ENCODE measurements around the gene ADGB.
"Not testable (repeated sequence)": the region's sequence is repeated elsewhere in the genome, so short reads cannot be mapped to it uniquely, and the experiment has no call there.

Gene ADGB

GRCh38 chr6:146827216-146827928 lies 228.6 kb downstream of the ADGB start:
- DNase-seq = no peak

- no peak for DNase-seq
These were observed 231.2 kb downstream of the ADGB start for GRCh38 chr6:146829792-146830565.

GRCh38 chr6:146833157-146833556 lies 234.4 kb downstream of the ADGB start:
- DNase-seq = no peak

GRCh38 chr6:146840216-146840615 lies 241.4 kb downstream of the ADGB start:
- DNase-seq = no peak

DNA sequence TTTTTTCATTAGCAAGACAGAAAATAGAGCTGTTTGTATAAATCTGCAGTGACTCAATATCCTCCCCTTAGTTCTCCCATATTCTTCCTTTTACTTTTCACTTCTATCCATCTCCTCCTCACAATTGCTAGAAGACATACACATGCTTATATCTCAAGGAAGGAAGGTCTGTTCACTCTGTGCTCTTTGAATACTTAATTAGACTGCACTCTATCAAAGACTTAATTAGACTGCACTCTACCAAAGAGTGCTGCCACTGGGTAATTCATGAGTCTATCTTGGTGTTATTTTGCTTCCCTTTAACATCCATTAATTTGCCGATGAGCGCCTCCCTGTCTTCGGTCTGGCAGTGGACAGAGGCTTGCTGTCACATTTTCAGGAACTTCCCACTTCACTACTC lies 241.9 kb downstream of the ADGB start:
- no peak for DNase-seq

- DNase-seq = no peak
These were observed 248.7 kb downstream of the ADGB start for GRCh38 chr6:146847426-146847825.

DNA sequence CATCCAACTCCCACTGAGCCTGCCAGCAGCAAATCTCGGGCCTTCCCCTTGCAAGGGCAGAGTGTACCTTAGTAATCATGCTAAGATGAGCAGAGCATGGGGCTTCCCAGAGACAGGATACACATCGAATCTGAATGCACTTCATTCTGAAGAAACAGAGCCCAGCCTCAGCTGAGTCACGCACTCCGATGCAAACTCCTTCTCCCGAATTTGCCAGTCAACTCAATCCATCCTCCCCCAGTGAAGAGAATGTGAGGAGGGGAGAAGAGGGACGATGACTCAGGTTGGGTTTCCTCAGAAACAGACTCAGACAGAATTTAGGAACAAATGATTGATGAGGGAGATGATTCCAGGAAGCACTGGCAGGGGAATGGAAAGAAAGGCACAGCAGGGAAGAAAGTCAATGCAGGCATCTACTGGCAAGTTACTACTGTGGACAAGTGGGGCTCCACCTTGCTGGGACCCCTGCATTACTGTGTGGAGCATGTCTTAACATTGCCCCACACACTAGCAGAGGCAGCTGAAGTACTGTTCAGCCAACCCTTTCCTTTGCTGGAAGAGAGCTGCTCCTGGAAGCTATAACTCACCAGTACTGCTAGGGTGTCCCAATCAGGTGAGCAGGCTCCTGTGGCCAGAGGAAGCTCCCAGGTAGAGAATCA lies 251.6 kb downstream of the ADGB start:
- DNase-seq = no peak

GRCh38 chr6:146850981-146851380 lies 252.2 kb downstream of the ADGB start:
- no peak for DNase-seq

DNA sequence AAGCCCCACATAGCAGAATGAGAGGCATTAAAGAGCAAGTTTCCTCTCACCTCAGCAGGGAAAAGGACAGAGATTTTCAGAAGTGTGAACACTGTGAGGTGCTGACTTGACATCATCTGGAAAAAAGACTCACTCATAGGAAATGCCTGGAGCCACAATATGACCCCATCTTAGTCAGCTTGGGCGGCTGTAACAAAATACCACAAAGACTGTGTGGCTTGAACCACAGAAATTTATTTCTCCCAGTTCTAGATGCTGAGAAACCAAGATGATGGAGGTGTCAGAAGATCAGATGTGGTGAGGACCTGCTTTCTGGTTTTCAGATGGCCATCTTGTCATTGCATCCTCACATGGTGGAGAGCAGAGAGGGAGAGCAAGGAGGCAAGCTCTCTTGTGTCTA lies 253.1 kb downstream of the ADGB start:
- DNase-seq = no peak

GRCh38 chr6:146854521-146855255 lies 255.9 kb downstream of the ADGB start:
- not testable (repeated sequence) for DNase-seq

DNA sequence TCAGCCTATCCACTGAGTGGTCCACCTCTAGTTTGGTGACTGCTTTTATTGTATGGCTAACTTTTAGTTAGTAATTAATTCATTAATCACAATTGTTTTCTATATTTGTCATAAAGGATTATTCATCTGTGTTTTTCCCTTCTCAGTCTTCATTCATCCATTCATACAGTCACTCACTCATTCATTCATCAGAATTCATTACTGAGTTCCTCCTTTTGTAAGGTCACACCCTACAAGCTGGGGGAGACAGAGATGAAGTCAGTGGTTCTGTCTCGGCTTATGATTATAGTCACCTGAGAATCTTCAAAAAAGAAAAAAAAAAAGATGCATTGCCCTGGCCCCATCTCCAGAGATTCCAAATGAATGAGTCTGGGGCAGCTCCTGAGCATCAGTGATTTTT lies 257.1 kb downstream of the ADGB start:
- DNase-seq = no peak

GRCh38 chr6:146856296-146856695 lies 257.5 kb downstream of the ADGB start:
- no peak for DNase-seq

DNA sequence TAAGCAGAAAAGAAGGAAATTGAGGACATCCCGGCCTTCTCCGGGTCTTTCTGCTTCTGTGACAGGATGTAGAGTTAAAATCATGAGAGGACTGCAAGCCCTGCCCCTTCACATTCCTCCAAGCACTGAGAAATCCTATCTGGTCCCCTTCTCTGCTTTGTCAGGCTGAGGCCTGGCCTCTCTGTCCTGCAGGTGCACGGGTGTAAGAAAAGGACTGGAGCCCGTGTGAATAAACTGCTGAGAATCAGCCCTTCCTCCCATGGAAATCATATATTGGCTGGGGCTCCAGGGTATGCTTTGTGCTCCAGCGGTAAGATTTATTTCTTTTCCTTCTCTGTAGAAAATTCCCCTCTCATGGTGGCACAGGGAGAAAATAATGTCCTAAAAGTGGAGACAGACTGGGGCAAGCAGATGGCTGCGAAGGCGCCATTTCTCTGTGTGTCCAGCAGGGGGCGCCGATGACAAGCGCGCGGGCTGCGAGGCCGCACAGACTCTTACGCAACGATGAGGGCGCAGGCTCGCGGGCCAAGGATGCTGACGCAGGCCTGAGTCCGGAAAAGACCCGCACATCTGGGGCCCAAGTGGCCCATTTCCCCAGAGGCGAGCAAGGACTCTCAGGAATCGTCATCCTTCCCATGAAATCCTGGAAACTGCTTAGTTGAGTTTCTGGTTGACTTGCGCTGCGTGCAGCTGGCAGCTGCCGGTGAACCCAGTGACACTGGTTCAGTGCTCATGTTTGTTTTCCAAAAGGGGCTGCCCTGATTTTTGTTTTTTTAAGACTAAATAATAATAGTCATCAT lies 258.6 kb downstream of the ADGB start:
- peak; percentile 94 for DNase-seq

- DNase-seq = peak; percentile 73
These were observed 259.2 kb downstream of the ADGB start for GRCh38 chr6:146857980-146858347.

GRCh38 chr6:146859206-146859605 lies 260.4 kb downstream of the ADGB start:
- DNase-seq = no peak

GRCh38 chr6:146859795-146860495 lies 261.2 kb downstream of the ADGB start:
- DNase-seq = no peak

DNA sequence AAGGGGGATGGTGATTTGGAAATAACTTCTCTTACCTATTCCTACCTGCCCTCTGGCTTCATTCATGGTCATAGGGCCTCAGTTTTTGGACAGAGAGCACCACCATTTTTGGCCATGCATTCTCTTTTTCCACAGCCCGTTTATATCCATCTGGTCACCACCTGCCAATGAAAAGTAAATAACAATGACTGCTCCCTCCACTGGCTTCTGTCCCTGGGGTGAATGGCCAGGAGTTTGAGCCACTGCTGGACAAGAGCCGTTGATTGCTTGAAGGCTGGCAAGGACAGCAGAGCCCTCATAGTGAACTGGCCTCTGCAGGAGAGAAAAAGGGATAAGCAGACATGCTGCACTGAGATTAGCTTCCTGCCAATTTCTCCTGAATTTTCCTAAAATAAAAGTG lies 261.8 kb downstream of the ADGB start:
- DNase-seq = no peak

GRCh38 chr6:146861029-146861563 lies 262.3 kb downstream of the ADGB start:
- no peak for DNase-seq

GRCh38 chr6:146861716-146862115 lies 262.9 kb downstream of the ADGB start:
- DNase-seq = no peak

DNA sequence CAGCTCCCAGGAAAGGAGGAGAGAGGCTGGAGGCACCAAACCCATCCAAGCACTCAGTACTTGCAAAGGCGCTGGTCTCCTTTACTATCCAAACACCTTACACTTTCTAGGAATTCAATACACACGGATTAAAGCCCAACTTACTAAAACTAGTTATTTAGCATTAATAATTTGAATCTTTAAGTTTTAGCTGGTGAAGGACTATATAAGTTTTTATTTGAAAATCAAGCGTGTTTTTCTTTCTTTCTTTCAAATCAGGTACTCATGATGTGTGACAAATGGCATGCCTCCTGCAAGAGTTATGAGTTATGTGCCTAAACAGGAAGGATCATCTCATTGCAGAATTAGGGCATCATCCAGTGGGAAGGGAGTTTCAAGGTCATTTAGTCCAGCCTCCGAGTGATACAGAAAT lies 263.7 kb downstream of the ADGB start:
- DNase-seq = no peak

- DNase-seq = no peak
These were observed 265.5 kb downstream of the ADGB start for GRCh38 chr6:146864300-146864699.

Measured in eye (tissue), 1 donor.